ENCODE data around the gene ABTB2. TPM values are rescaled to one million over a fixed set of nuclear protein-coding genes. Genes with fewer than 3 reads are reported as not detected.
A peak's percentile ranks its signal among the peaks of the same experiment; 100 is the strongest.

ABTB2 gene
- total and polyA plus RNA-seq, 2 experiments from 2014 or later = 12.4 to 14.3 TPM

DNA sequence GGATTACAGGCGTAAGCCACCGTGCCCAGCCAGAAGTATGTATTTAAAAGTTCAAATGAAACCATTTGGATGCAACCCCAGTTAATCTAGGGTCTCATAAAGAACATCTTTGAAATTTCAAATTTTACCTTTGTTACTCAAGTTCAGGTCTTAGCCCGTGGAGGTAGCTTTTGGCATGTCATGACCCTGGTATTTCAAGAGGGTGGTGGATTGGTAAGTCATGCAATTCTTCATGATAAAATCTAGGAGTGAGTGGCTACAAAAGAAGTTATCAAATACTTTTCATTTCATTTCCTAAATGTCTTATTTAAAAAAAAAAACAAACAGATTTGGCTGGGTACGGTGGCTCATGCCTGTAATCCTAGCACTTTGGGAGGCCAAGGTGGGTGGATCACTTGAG is 80.6 kb downstream of the ABTB2 start:
- no peak for DNase-seq (ENCODE audit: low spot score)
- Histone ChIP-seq H3K27me3 (no peaks in the 10 kb centered on the region), H3K4me3 (no peak overlapping the region), H2AFZ (no peak overlapping the region), H3K4me1 (ENCODE audit: insufficient read depth) (peaks cover 17% of the 10 kb centered on the region), H3K4me2 (no peak overlapping the region), H3K9me2 (replicated peaks; ENCODE audit: insufficient read depth) (no peaks in the 10 kb centered on the region), H3K9me3 (ENCODE audit: low read depth) (no peaks in the 10 kb centered on the region), H4K20me1 (ENCODE audit: insufficient read depth, poor library complexity, severe bottlenecking) (no peaks in the 10 kb centered on the region), H3K79me2 (peaks cover 19% of the 10 kb centered on the region), H3K36me3 (replicated peaks; ENCODE audit: insufficient read depth, low read depth) (no peaks in the 10 kb centered on the region), H3K27ac (no peak overlapping the region)
- WGBS (ENCODE audit: low lambda C conversion rate, missing lambda C conversion rate) = 89% methylated on average over 4 of the region's 4 CpGs
- TF ChIP-seq, protein P1, sequence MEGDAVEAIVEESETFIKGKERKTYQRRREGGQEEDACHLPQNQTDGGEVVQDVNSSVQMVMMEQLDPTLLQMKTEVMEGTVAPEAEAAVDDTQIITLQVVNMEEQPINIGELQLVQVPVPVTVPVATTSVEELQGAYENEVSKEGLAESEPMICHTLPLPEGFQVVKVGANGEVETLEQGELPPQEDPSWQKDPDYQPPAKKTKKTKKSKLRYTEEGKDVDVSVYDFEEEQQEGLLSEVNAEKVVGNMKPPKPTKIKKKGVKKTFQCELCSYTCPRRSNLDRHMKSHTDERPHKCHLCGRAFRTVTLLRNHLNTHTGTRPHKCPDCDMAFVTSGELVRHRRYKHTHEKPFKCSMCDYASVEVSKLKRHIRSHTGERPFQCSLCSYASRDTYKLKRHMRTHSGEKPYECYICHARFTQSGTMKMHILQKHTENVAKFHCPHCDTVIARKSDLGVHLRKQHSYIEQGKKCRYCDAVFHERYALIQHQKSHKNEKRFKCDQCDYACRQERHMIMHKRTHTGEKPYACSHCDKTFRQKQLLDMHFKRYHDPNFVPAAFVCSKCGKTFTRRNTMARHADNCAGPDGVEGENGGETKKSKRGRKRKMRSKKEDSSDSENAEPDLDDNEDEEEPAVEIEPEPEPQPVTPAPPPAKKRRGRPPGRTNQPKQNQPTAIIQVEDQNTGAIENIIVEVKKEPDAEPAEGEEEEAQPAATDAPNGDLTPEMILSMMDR (IDR thresholded peaks at IDR 0.05; ENCODE audit: poor library complexity) = no peak
- no peak for TF ChIP-seq EZH2phosphoT487 (IDR thresholded peaks at IDR 0.05; ENCODE audit: low read depth, severe bottlenecking, unreplicated experiment)

DNA sequence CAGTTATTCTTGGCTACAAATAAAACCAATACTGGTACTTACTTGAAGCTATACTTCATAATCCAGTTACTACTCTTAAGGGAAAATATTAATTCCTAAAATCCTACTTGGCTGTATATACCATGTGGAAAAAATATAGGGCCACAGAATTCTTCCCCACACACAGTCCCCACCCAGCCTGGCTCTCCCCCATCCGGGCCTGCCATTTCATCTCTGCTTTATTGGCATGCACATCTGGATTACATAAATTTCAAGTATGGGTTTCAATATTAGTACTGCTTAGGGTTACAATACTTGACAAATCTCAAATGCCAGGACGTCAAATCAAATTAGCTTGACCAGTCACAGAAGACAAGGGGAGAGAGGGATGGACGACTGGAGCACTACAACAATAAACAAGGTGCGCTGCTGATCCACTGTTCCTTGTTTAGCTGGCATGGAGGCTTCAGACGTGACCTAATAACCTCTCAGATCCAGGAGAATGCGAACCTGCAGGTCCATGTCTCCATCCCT is 81.4 kb downstream of the ABTB2 start:
- Histone ChIP-seq H3K9me2 (replicated peaks; ENCODE audit: insufficient read depth) (no peaks in the 10 kb centered on the region), H4K20me1 (ENCODE audit: insufficient read depth, poor library complexity, severe bottlenecking) (no peaks in the 10 kb centered on the region), H3K27ac (no peak overlapping the region), H3K4me1 (ENCODE audit: insufficient read depth) (peaks cover 17% of the 10 kb centered on the region), H3K79me2 (peaks cover 24% of the 10 kb centered on the region), H3K27me3 (no peaks in the 10 kb centered on the region), H3K4me2 (no peak overlapping the region), H3K9me3 (ENCODE audit: low read depth) (no peaks in the 10 kb centered on the region), H3K4me3 (no peak overlapping the region), H2AFZ (no peak overlapping the region), H3K36me3 (replicated peaks; ENCODE audit: insufficient read depth, low read depth) (no peaks in the 10 kb centered on the region)
- no peak for TF ChIP-seq EZH2 (IDR thresholded peaks at IDR 0.05; ENCODE audit: borderline replicate concordance)
- no peak for TF ChIP-seq EZH2phosphoT487 (IDR thresholded peaks at IDR 0.05; ENCODE audit: low read depth, severe bottlenecking, unreplicated experiment)
- TF ChIP-seq, protein P1 (IDR thresholded peaks at IDR 0.05; ENCODE audit: poor library complexity) = no peak
- DNase-seq (ENCODE audit: low spot score) = no peak
- WGBS (ENCODE audit: low lambda C conversion rate, missing lambda C conversion rate) = 68% methylated on average over 6 of the region's 6 CpGs

DNA sequence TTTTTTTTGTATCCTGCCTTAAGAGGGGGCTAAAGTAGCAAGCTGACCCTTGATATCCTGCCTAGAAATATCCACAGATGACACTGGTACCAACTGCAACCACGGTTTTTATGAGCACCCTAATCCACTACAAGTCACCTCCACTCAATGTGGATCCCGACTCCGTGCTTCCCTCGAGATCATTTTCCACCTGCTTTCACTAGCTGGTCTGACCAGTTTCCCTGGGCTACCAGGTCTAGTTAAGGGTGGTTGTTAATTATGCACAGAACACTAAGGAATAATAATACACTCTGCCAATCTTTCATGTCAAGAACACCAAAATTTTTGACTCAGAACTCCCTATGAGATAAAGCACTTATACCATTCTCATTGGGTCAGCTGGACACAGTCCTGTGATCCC is 82.3 kb downstream of the ABTB2 start:
- Histone ChIP-seq H3K9me3 (ENCODE audit: low read depth) (no peaks in the 10 kb centered on the region), H3K4me1 (ENCODE audit: insufficient read depth) (peaks cover 17% of the 10 kb centered on the region), H3K27me3 (no peaks in the 10 kb centered on the region), H3K4me3 (no peak overlapping the region), H3K36me3 (replicated peaks; ENCODE audit: insufficient read depth, low read depth) (no peaks in the 10 kb centered on the region), H3K9me2 (replicated peaks; ENCODE audit: insufficient read depth) (no peaks in the 10 kb centered on the region), H4K20me1 (ENCODE audit: insufficient read depth, poor library complexity, severe bottlenecking) (no peaks in the 10 kb centered on the region), H3K4me2 (no peak overlapping the region), H3K79me2 (peaks cover 24% of the 10 kb centered on the region), H2AFZ (no peak overlapping the region), H3K27ac (peak overlapping the region; percentile 62)
- no peak for DNase-seq (ENCODE audit: low spot score)
- WGBS (ENCODE audit: low lambda C conversion rate, missing lambda C conversion rate) = 79% methylated on average over 4 of the region's 4 CpGs
- TF ChIP-seq EZH2phosphoT487 (IDR thresholded peaks at IDR 0.05; ENCODE audit: low read depth, severe bottlenecking, unreplicated experiment) (no peak), EZH2 (IDR thresholded peaks at IDR 0.05; ENCODE audit: borderline replicate concordance) (no peak)
- TF ChIP-seq, protein P1 (IDR thresholded peaks at IDR 0.05; ENCODE audit: poor library complexity) = no peak
